Tibial artery (tissue), 4 donors: ENCODE data around the gene CLCA4.
"Not testable (repeated sequence)": the region's sequence is repeated elsewhere in the genome, so short reads cannot be mapped to it uniquely, and the experiment has no call there.

Experiments
- DNase-seq, 2 donors: peaks; one replicate each; pipeline ENCODE4 v3.0.0-alpha.2; 2019
- H3K27ac ChIP-seq, 2 donors: fragments of 200-600 bp; sonication (generic) in 1 of 2; 1 replicate in 1 of 2; 2 replicates in 1 of 2; pipeline ENCODE4 v1.5.1; 2018 to 2019; ENCODE audit warnings: mild to moderate bottlenecking in 1 of 2
- H3K27me3 ChIP-seq, 2 donors: fragments of 200-600 bp; sonication (generic) in 1 of 2; one replicate each; pipeline versions ENCODE4 v1.5.1 to v1.6.0; 2016 to 2019
- H3K36me3 ChIP-seq, 3 donors: fragments of 200-600 bp; sonication (generic) in 2 of 3; one replicate each; pipeline ENCODE4 v1.5.1; 2016 to 2019; ENCODE audit warnings: mild to moderate bottlenecking in 2 of 3
- H3K4me1 ChIP-seq, 4 donors: fragments of 200-600 bp; sonication (generic) in 2 of 4; 1 replicate in 3 of 4; 2 replicates in 1 of 4; pipeline ENCODE4 v1.5.1; 2016 to 2019
- H3K4me3 ChIP-seq, 2 donors: fragments of 200-600 bp; sonication (generic) in 1 of 2; 1 replicate in 1 of 2; 2 replicates in 1 of 2; pipeline ENCODE4 v1.5.1; 2018 to 2019; ENCODE audit warnings: mild to moderate bottlenecking in 2 of 2
- H3K9me3 ChIP-seq, 3 donors: fragments of 200-600 bp; sonication (generic) in 1 of 3; one replicate each; pipeline ENCODE4 v1.5.1; 2016 to 2019
- intact Hi-C: fragments of 100-400 bp; cut with DNase I; formaldehyde crosslinking; loops from one replicate; pipeline ENCODE4 v1.15.0; 2023; ENCODE audit warnings: low total_unique reads
- TF ChIP-seq, protein P1 (sequence below), 2 experiments: fragments of 200-600 bp in 1 of 2; fragments of 450-650 bp in 1 of 2; IDR thresholded peaks; one replicate each; pipeline ENCODE4 v1.5.1; 2017 to 2019; ENCODE audit warnings: antibody characterized with exemption in 2 of 2, mild to moderate bottlenecking in 1 of 2, moderate library complexity in 1 of 2

CLCA4 gene

GRCh38 chr1:86546787-86547221 is at the start of gene CLCA4:
Gene CLCA4 (plus strand): TSS chr1:86547078. CDS start chr1:86547120, 42 bp downstream.
- intact Hi-C loops, result no loop called here
- H3K4me3 ChIP-seq, result no peak within 1 kb of the TSS
- no peaks in the 10 kb centered on the region for H3K9me3 ChIP-seq
- DNase-seq, result no peak
- H3K27me3 ChIP-seq, result no peaks in the 10 kb centered on the region
- H3K4me1 ChIP-seq, result no peaks in the 10 kb centered on the region
- no peak within 1 kb of the TSS for H3K27ac ChIP-seq
- TF ChIP-seq, protein P1, sequence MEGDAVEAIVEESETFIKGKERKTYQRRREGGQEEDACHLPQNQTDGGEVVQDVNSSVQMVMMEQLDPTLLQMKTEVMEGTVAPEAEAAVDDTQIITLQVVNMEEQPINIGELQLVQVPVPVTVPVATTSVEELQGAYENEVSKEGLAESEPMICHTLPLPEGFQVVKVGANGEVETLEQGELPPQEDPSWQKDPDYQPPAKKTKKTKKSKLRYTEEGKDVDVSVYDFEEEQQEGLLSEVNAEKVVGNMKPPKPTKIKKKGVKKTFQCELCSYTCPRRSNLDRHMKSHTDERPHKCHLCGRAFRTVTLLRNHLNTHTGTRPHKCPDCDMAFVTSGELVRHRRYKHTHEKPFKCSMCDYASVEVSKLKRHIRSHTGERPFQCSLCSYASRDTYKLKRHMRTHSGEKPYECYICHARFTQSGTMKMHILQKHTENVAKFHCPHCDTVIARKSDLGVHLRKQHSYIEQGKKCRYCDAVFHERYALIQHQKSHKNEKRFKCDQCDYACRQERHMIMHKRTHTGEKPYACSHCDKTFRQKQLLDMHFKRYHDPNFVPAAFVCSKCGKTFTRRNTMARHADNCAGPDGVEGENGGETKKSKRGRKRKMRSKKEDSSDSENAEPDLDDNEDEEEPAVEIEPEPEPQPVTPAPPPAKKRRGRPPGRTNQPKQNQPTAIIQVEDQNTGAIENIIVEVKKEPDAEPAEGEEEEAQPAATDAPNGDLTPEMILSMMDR (IDR thresholded peaks at IDR 0.05), result no peak
- no peaks in the 10 kb centered on the region for H3K36me3 ChIP-seq

GRCh38 chr1:86498281-86498680 is 48.6 kb upstream of the CLCA4 start:
- no peaks in the 10 kb centered on the region for H3K36me3 ChIP-seq
- intact Hi-C loops, result no loop called here
- H3K4me1 ChIP-seq, result peaks cover 0 to 6% (median 2%) of the 10 kb centered on the region in 4 donors
- H3K27ac ChIP-seq, result no peak overlapping the region
- no peaks in the 10 kb centered on the region for H3K9me3 ChIP-seq
- H3K4me3 ChIP-seq, result no peak overlapping the region
- H3K27me3 ChIP-seq, result no peaks in the 10 kb centered on the region
- TF ChIP-seq, protein P1 (IDR thresholded peaks at IDR 0.05), result no peak
- no peak for DNase-seq

- TF ChIP-seq, protein P1 (IDR thresholded peaks at IDR 0.05), result peak; percentile 60 to 61
- no peak overlapping the region for H3K27ac ChIP-seq
- intact Hi-C loops, result loop anchor here (10.0 kb wide), 1 partner anchor 125 kb away; no protein-coding TSS in a partner anchor
- no peaks in the 10 kb centered on the region for H3K36me3 ChIP-seq
- no peak overlapping the region for H3K4me3 ChIP-seq
- peaks cover 0 to 6% (median 2%) of the 10 kb centered on the region in 4 donors for H3K4me1 ChIP-seq
- DNase-seq, result no peak
- H3K9me3 ChIP-seq, result no peaks in the 10 kb centered on the region
- H3K27me3 ChIP-seq, result peaks cover 0 to 4% of the 10 kb centered on the region in 2 donors
These were observed 46.8 kb upstream of the CLCA4 start for GRCh38 chr1:86499987-86500593.

DNA sequence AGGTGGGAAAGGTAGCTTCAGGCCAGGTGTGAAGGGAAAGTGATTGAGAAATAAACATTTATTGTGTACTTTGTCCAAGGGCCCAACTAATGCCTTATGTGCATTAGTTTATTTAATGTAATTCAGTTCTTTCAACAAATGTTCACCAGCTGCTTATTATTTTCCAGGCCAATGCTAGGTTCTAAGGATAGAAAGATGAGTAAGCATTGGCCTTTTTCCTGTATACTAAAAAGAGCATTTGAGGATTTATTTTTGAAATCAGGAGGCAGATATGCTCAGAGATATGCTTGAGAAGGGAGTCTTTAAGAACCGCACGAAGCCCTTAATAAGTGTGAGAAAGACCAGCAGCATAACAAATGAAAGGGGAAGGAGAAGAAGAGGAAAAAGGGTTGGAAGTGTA is 46.2 kb upstream of the CLCA4 start:
- H3K9me3 ChIP-seq, result no peaks in the 10 kb centered on the region
- H3K27ac ChIP-seq, result no peak overlapping the region
- DNase-seq, result no peak
- no peak overlapping the region for H3K4me3 ChIP-seq
- H3K36me3 ChIP-seq, result no peaks in the 10 kb centered on the region
- H3K27me3 ChIP-seq, result peaks cover 0 to 4% of the 10 kb centered on the region in 2 donors
- intact Hi-C loops, result loop anchor here (10.0 kb wide), 1 partner anchor 126 kb away; no protein-coding TSS in a partner anchor
- H3K4me1 ChIP-seq, result peaks cover 0 to 6% (median 2%) of the 10 kb centered on the region in 4 donors
- TF ChIP-seq, protein P1 (IDR thresholded peaks at IDR 0.05), result no peak

- H3K27me3 ChIP-seq, DNase-seq, H3K36me3 ChIP-seq, H3K4me1 ChIP-seq, H3K9me3 ChIP-seq, H3K27ac ChIP-seq: not testable (repeated sequence)
- TF ChIP-seq, protein P1 (IDR thresholded peaks at IDR 0.05), result peak; percentile 9 to 14
- peak overlapping the region in 1 of 2 donors; percentile 19 for H3K4me3 ChIP-seq
- intact Hi-C loops, result loop anchor here (10.0 kb wide), 1 partner anchor 127 kb away; no protein-coding TSS in a partner anchor
These were observed 44.7 kb upstream of the CLCA4 start for GRCh38 chr1:86502125-86502646.
